ENCODE results near the gene SHROOM2. TPM values are rescaled to one million over a fixed set of nuclear protein-coding genes. Genes with fewer than 3 reads are reported as not detected.
"Not testable (repeated sequence)": the region's sequence is repeated elsewhere in the genome, so short reads cannot be mapped to it uniquely, and the experiment has no call there.

The SHROOM2 gene
- total RNA-seq, 8 experiments from 2014 or later = 2.5 to 65.1 (median 18.8) TPM

DNA sequence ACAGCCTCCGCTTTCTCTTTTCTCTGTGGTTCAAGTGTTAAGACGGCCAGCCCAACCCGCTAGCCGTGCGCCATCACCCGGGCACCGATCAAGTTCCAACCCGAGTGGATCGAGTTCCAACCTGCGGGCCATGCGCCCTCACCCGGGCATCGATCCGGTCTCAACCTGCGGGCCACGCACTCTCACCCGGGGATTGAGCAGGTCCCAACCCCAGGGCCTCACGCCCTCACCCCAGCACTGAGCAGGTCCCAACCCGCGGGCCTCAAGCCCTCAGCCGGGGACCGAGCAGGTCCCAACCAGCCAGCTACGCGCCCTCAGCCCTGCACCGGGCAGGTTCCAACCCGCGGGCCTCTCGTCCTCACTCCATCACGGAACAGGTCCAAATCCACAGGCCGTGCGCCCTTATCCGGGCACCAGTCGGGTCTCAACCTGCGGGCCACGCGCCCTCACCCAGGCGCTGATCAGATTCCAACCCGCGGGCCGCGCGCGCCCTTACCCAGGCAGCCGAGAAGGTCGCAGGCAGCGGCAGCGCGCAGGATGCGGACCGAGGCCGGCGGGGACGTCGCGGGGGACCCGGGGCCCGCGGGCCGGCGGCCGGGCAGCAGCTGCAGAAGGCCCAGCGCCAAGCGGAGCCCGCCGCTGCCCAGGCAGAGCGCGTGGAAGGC lies 21.0 kb upstream of the SHROOM2 start:
- in situ Hi-C loops (cut with MboI; ENCODE audit: low pct_unique_long_range_greater_than_20kb in 2 of 9, low sequenced_read_pairs in 9 of 9, unreplicated experiment in 9 of 9) = no loop called here
- no peak for ATAC-seq (replicated peaks in 6 of 8)
- no peak overlapping the region for H3K4me3 ChIP-seq
- 60 to 95% methylated on average over 1 to 4 of the region's 67 CpGs; no CpG with 5 or more reads in 8 of the 10 experiments for WGBS, 10 experiments
- peaks cover 0 to 4% of the 10 kb centered on the region in 2 donors for H3K4me1 ChIP-seq (replicated peaks in 1 of 2)
- H3K27ac ChIP-seq = no peak overlapping the region

DNA sequence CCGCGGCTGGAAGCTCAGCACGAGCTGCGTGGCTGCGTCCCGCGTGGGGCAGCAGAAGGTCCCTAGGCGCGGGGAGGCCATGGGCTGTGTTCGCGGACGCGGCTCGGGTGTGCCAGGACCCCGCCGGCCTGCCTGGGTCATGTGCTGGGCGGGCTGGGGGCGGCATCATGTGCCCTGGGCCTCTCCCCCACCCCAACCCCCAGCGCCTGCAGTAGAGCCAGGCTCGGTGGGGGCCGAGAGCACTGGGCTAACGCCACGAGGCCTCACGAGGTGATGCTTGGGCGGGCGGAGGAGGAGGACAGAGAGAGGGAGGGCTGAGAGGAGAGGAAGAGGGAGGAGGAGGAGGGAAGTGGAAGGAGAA lies 20.5 kb upstream of the SHROOM2 start, which contains the start of gene GPR143:
Gene GPR143, minus strand, starts transcription at position 111 of the 361 bp plus-strand sequence. Its CDS starts 30 bp downstream, at position 81.
- no peak for ATAC-seq (replicated peaks in 6 of 8)
- WGBS, 10 experiments = no CpG with 5 or more reads among the region's 26 CpGs
- Histone ChIP-seq H3K27ac (no peak within 1 kb of the TSS), H3K4me3 (no peak within 1 kb of the TSS), H3K4me1 (replicated peaks in 1 of 2) (peaks cover 0 to 4% of the 10 kb centered on the region in 2 donors)
- in situ Hi-C loops (cut with MboI; ENCODE audit: low pct_unique_long_range_greater_than_20kb in 2 of 9, low sequenced_read_pairs in 9 of 9, unreplicated experiment in 9 of 9) = no loop called here

DNA sequence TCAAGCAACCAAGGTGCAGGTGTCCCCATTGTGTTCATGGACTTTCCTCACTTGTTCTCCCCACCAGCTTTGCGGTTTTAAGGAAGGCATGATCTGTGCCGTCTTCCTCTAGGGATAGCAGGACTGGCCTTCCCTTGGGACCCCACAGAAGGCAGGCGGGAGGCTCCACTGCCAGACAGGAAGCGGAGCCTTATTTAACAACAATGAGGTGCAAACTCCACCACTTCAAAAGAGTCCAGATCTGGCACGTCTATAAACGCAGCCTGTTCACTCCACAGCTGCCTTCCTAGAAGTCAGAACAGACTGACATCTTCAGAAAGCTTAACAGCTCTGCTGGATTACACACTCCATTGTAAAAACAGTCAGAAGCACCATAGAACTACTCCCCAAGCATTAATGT lies 18.9 kb upstream of the SHROOM2 start:
- ATAC-seq (replicated peaks in 6 of 8) = no peak
- 30 to 90% (median 43%) methylated on average over 2 to 4 of the region's 6 CpGs; no CpG with 5 or more reads in 6 of the 10 experiments for WGBS, 10 experiments
- H3K27ac ChIP-seq = no peak overlapping the region
- in situ Hi-C loops (cut with MboI; ENCODE audit: low pct_unique_long_range_greater_than_20kb in 2 of 9, low sequenced_read_pairs in 9 of 9, unreplicated experiment in 9 of 9) = no loop called here
- peaks cover 0 to 4% of the 10 kb centered on the region in 2 donors for H3K4me1 ChIP-seq (replicated peaks in 1 of 2)
- no peak overlapping the region for H3K4me3 ChIP-seq

DNA sequence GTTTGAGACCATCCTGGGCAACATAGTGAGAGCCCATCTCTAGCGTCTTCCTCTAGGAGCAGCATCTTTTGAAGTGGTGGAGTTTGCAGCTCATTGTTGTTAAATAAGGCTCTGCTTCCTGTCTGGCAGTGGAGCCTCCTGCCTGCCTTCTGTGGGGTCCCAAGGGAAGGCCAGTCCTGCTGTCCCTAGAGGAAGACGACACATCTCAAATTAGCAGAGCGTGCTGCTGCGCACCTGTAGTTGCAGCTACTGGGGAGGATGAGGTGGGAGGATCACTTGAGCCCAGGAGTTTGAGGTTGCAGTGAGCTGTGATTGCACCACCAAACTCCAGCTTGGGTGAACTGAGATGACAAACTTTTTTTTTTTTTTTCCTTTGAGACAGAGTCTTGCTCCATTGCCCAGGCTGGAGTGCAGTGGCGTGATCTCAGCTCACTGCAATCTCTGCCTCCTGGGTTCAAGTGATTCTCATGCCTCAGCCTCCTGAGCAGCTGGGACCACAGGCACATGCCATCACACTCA lies 17.8 kb upstream of the SHROOM2 start:
- H3K4me1 ChIP-seq (replicated peaks in 1 of 2); H3K4me3 ChIP-seq; H3K27ac ChIP-seq; in situ Hi-C loops (cut with MboI; ENCODE audit: low pct_unique_long_range_greater_than_20kb in 2 of 9, low sequenced_read_pairs in 9 of 9, unreplicated experiment in 9 of 9); ATAC-seq (replicated peaks in 6 of 8): not testable (repeated sequence)
- 88% methylated on average over 5 of the region's 5 CpGs; no CpG with 5 or more reads in 9 of the 10 experiments for WGBS, 10 experiments

DNA sequence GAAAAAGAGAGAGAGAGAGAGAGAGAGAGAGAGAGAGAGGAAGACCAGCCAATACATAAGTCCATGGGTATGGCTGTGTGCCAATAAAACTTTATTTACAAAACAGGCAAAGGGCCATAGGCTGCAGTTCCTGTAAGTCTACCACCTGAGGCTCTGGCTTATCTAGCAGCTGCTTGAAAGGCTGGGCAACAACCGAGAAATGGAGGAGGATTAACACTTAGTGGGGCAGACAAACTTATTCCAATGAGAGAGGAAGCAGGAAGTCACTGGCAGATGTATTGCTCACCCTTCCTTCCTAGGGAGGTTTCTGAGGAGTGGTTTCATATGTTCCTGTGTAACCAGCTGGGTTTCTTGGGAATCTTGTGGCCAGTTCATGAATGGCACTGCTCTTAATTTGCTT lies 15.9 kb upstream of the SHROOM2 start:
- Histone ChIP-seq H3K27ac (no peak overlapping the region), H3K4me1 (replicated peaks in 1 of 2) (peaks cover 0 to 4% of the 10 kb centered on the region in 2 donors), H3K4me3 (no peak overlapping the region)
- WGBS, 10 experiments = 40 to 89% methylated on average over 1 of the region's 1 CpG; no CpG with 5 or more reads in 8 of the 10 experiments
- peak in 2 of 8 experiments; percentile 12 to 39 for ATAC-seq (replicated peaks in 6 of 8)
- in situ Hi-C loops (cut with MboI; ENCODE audit: low pct_unique_long_range_greater_than_20kb in 2 of 9, low sequenced_read_pairs in 9 of 9, unreplicated experiment in 9 of 9) = no loop called here

DNA sequence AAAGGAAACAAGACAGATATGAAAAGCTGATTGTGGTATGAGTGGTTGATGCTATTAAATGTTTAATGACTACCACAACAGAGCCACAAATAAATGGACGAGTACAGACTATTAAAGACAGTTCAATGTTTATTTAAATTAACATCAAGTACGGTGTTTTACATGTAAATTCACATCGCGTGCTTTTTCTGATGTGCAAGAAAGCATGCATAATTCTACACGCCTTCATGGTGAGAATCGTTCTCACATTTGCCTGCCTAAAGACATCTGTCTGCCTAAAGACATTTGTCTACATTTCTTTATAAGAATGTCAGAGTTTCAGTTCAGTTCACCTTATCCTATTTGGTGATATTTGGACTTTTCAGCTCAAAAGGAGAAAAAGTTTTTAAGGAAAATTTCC lies 13.3 kb upstream of the SHROOM2 start:
- Histone ChIP-seq H3K4me3 (no peak overlapping the region), H3K27ac (no peak overlapping the region), H3K4me1 (replicated peaks in 1 of 2) (no peaks in the 10 kb centered on the region)
- ATAC-seq (replicated peaks in 6 of 8) = peak in 2 of 8 experiments; percentile 56 to 76
- in situ Hi-C loops (cut with MboI; ENCODE audit: low pct_unique_long_range_greater_than_20kb in 2 of 9, low sequenced_read_pairs in 9 of 9, unreplicated experiment in 9 of 9) = no loop called here
- WGBS, 10 experiments = 0 to 100% (median 69%) methylated on average over 1 to 6 of the region's 6 CpGs; no CpG with 5 or more reads in 2 of the 10 experiments

DNA sequence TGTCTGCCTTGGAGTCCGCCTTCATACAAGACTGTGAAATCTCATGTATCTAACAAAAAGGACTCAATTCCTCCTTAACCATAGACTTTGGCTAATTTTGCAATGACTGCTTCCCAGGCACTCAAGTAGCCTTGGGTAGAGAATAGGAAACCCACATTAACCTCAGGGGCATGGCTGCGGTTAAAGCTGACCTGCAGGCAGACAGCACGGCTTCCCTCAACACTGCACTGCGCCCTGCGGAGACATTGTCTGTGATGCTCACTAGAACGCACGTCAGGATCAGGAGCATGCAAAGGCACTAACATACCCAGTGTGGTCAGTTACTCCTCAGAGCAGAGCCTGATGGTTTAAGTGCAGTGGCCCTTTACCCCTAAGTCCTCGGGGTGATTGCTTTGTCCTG lies 10.3 kb upstream of the SHROOM2 start:
- Histone ChIP-seq H3K27ac (no peak overlapping the region), H3K4me3 (no peak overlapping the region), H3K4me1 (replicated peaks in 1 of 2) (no peaks in the 10 kb centered on the region)
- whole genome bisulfite sequencing, 10 experiments = 67% methylated on average over 8 of the region's 8 CpGs; no CpG with 5 or more reads in 9 of the 10 experiments
- ATAC-seq (replicated peaks in 6 of 8) = no peak
- in situ Hi-C loops (cut with MboI; ENCODE audit: low pct_unique_long_range_greater_than_20kb in 2 of 9, low sequenced_read_pairs in 9 of 9, unreplicated experiment in 9 of 9) = no loop called here

DNA sequence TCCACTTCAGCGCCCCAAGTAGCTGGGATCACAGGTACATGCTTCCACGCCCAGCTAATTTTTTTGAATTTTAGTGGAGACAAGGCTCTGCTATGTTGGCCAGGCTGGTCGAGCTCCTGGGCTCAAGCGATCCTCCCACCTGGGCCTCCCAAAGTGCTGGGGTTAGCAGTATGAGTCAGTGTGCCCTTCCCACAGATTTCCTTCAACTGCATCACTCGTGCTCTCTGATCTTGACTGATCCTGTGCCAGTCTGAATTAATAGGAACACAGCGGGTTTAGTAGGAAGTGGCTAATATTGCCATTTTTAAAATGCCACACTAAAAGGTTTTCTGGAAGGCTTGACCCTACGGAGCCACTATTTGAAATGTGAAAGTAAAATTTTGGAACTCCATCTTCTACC lies 4.3 kb upstream of the SHROOM2 start:
- 18 to 96% methylated on average over 3 to 5 of the region's 7 CpGs; no CpG with 5 or more reads in 8 of the 10 experiments for WGBS, 10 experiments
- Histone ChIP-seq H3K4me3 (no peak overlapping the region), H3K27ac (no peak overlapping the region), H3K4me1 (replicated peaks in 1 of 2) (no peaks in the 10 kb centered on the region)
- ATAC-seq (replicated peaks in 6 of 8) = no peak
- in situ Hi-C loops (cut with MboI; ENCODE audit: low pct_unique_long_range_greater_than_20kb in 2 of 9, low sequenced_read_pairs in 9 of 9, unreplicated experiment in 9 of 9) = no loop called here

DNA sequence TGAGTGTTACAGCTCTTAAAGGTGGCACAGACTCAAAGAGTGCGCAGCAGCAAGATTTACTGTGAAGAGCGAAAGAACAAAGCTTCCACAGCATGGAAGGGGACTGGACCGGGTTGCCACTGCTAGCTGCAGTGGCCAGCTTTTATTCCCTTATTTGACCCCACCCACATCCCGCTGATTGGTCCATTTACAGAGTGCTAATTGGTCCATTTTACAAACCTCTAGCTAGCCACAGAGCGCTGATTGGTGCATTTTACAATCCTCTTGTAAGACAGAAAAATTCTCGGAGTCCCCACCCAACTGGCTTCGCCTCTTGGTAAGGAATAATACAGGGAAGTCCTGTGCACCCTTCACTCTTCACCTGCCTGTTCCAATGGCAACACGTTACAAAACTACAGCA lies 1.9 kb upstream of the SHROOM2 start:
- peaks cover 0 to 6% of the 10 kb centered on the region in 2 donors for H3K4me1 ChIP-seq (replicated peaks in 1 of 2)
- WGBS, 10 experiments = 100% methylated on average over 1 of the region's 8 CpGs; no CpG with 5 or more reads in 7 of the 10 experiments
- H3K4me3 ChIP-seq = no peak overlapping the region
- in situ Hi-C loops (cut with MboI; ENCODE audit: low pct_unique_long_range_greater_than_20kb in 2 of 9, low sequenced_read_pairs in 9 of 9, unreplicated experiment in 9 of 9) = no loop called here
- no peak overlapping the region for H3K27ac ChIP-seq
- ATAC-seq (replicated peaks in 6 of 8) = no peak

DNA sequence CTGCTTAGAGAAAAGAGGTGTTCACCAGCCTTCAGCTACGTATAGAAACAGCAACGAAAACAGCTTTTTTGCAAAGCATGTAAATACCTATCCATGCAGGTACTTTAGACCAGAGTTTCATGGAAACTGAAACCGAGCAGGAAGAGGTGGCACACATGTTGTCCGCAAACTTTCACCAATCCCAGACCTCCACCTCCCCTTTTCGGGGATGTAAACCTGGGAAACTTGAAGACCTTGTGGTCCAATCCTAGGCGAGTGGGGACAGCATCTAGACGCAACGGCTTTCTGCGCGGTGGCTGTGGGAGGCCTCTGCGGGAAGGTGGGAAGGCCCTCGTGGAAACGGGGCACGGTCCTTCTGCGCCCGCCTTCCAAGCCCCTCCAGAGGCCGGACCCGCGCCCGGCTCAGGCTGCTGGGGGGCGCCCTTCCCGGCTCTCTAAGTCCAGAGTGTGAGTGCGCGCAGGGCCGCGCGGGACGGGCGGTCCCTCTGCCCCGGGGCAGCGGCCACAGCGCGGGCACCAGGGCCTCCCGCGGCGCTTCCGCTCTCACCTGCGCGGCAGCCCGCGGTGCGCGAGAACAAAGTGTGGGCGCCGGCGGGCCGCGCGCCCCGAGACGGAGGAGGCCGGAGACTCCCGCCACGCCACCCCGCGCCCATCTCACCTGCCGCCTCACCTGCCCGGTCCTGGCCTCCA lies 830 bp upstream of the SHROOM2 start:
- peak in 5 of 8 experiments; percentile 13 to 50 (median 25) for ATAC-seq (replicated peaks in 6 of 8)
- peak overlapping the region; percentile 45 to 93 (median 75) for H3K4me3 ChIP-seq
- WGBS, 10 experiments = 20 to 47% (median 41%) methylated on average over 1 to 4 of the region's 58 CpGs; no CpG with 5 or more reads in 6 of the 10 experiments
- H3K27ac ChIP-seq = peak overlapping the region in 1 of 2 donors; percentile 40
- in situ Hi-C loops (cut with MboI; ENCODE audit: low pct_unique_long_range_greater_than_20kb in 2 of 9, low sequenced_read_pairs in 9 of 9, unreplicated experiment in 9 of 9) = no loop called here
- peaks cover 0 to 6% of the 10 kb centered on the region in 2 donors for H3K4me1 ChIP-seq (replicated peaks in 1 of 2)

DNA sequence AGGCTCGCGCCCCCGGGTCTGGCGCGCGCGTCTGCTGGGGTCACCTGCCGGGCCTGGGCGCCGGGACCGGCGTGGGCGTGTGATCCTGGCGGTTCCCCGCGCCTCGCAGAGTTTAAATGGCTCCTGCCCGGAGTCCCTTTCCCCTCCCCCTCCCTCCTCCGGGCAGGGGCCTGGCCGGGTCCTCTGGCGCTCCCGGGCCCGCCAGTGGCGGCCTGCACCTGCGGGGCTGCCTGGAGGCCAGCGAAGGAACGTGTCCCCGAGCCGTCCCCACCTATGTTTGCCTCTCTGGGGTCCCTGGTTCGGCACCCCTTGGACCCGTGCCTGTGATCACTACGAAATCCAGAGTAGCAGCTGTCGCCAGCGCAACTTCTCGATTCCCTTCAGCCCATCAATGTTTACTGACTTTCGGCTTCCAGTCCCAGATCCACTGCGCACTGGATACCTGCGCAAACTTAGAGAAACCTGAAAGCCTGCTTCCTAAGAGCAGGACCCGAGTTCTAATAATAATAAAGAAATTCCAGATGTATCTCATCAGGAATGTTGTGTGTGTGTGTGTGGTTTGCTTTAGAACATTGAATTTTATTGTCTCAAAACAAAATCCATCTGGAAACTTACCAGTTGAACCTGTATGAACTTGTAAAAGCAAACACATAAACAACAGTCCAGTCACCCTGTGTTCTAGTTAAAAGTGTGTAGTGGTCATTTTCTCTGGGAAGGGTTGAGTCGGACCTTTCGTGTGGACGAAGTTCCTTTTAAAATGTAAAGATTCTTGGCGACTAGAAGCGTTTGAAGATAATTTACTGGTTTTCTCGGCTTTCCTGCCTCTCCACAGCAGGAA lies 788 bp downstream of the SHROOM2 start:
- peak in 7 of 8 experiments; percentile 28 to 60 (median 45) for ATAC-seq (replicated peaks in 6 of 8)
- in situ Hi-C loops (cut with MboI; ENCODE audit: low pct_unique_long_range_greater_than_20kb in 2 of 9, low sequenced_read_pairs in 9 of 9, unreplicated experiment in 9 of 9) = no loop called here

DNA sequence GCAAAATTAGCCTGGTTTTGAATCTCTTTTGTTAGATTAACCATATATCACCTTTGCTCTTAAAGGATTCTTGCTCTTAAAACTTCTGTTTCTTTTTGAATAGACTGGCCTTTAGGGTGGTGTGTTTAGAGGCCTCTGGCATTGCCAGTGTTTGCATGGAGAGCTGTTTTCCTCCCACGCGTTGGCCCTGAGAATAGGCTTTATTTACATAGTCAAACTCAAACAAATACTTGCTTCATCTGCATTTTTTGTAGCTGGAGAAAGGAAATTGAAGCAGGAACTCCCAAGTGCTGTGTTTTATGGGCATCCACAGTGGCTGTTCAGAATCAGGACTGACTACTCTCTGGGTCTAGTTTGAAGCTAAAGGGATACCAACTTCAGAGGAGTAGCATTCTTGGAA lies 2.7 kb downstream of the SHROOM2 start:
- in situ Hi-C loops (cut with MboI; ENCODE audit: low pct_unique_long_range_greater_than_20kb in 2 of 9, low sequenced_read_pairs in 9 of 9, unreplicated experiment in 9 of 9) = no loop called here
- ATAC-seq (replicated peaks in 6 of 8) = peak in 5 of 8 experiments; percentile 13 to 70 (median 49)
- WGBS, 10 experiments = 15% methylated on average over 2 of the region's 2 CpGs; no CpG with 5 or more reads in 9 of the 10 experiments
- peaks cover 0 to 6% of the 10 kb centered on the region in 2 donors for H3K4me1 ChIP-seq (replicated peaks in 1 of 2)
- no peak overlapping the region for H3K4me3 ChIP-seq
- no peak overlapping the region for H3K27ac ChIP-seq

More for the DNA sequence above, 788 bp downstream of the SHROOM2 start:
- Histone ChIP-seq H3K4me1 (replicated peaks in 1 of 2) (peaks cover 0 to 6% of the 10 kb centered on the region in 2 donors), H3K27ac (peak overlapping the region in 1 of 2 donors; percentile 44), H3K4me3 (peak overlapping the region; percentile 45 to 93 (median 75))
- 0 to 10% (median 2%) methylated on average over 2 to 11 of the region's 45 CpGs; no CpG with 5 or more reads in 6 of the 10 experiments for WGBS, 10 experiments

All from motor neuron (in vitro differentiated cells).